H9 (cell line): Measurements from ENCODE around the gene DHRS7B. TPM values are rescaled to one million over a fixed set of nuclear protein-coding genes. Genes with fewer than 3 reads are reported as not detected.

Experiments
- DNase-seq: peaks from one replicate; pipeline ENCODE4 v3.0.0-alpha.2; 2017
- H2AFZ ChIP-seq: one replicate; pipeline ENCODE4 v1.6.1; 2013; ENCODE audit warnings: mild to moderate bottlenecking, low read length, control low read depth, moderate library complexity
- H2AK5ac ChIP-seq: 2 replicates; pipeline ENCODE4 v1.6.1; 2013; ENCODE audit warnings: low read length, control low read depth, mixed read lengths; ENCODE audit not compliant: insufficient read length
- H2BK120ac ChIP-seq: one replicate; pipeline ENCODE4 v1.6.1; 2013; ENCODE audit warnings: low read depth, mild to moderate bottlenecking, low read length, control low read depth, inconsistent platforms; ENCODE audit not compliant: poor library complexity, severe bottlenecking
- H2BK12ac ChIP-seq: 2 replicates; pipeline ENCODE4 v1.6.1; 2013; ENCODE audit warnings: low read length, control low read depth, mixed read lengths, low read depth; ENCODE audit not compliant: insufficient read length
- H2BK15ac ChIP-seq: 2 replicates; pipeline ENCODE4 v1.6.1; 2013; ENCODE audit warnings: low read depth, low read length, control low read depth
- H2BK20ac ChIP-seq: one replicate; pipeline ENCODE4 v1.6.1; 2013; ENCODE audit warnings: low read depth, mild to moderate bottlenecking, low read length, control low read depth, inconsistent platforms; ENCODE audit not compliant: poor library complexity, severe bottlenecking
- H2BK5ac ChIP-seq: 2 replicates; pipeline ENCODE4 v1.6.1; 2013; ENCODE audit warnings: low read length, control low read depth, mixed read lengths; ENCODE audit not compliant: insufficient read length
- H3K14ac ChIP-seq: 2 replicates; pipeline ENCODE4 v1.6.1; 2013; ENCODE audit warnings: low read length, control low read depth; ENCODE audit not compliant: insufficient read depth
- H3K18ac ChIP-seq: 2 replicates; pipeline ENCODE4 v1.6.1; 2013; ENCODE audit warnings: low read depth, mild to moderate bottlenecking, mixed read lengths, low read length, control low read depth; ENCODE audit not compliant: insufficient read length
- H3K23ac ChIP-seq: 2 replicates; pipeline ENCODE4 v1.6.1; 2013; ENCODE audit warnings: low read length, control low read depth, mixed read lengths, low read depth; ENCODE audit not compliant: insufficient read length
- H3K23me2 ChIP-seq: 2 replicates; pipeline ENCODE4 v1.6.1; 2013; ENCODE audit warnings: low read depth, mild to moderate bottlenecking, mixed read lengths, low read length, control low read depth; ENCODE audit not compliant: insufficient read length, poor library complexity, severe bottlenecking
- H3K27ac ChIP-seq: 2 replicates; pipeline ENCODE4 v1.5.1; 2013; ENCODE audit warnings: low read length, control low read depth, mixed read lengths, low read depth; ENCODE audit not compliant: insufficient read length
- H3K27me3 ChIP-seq: 2 replicates; pipeline ENCODE4 v1.6.1; 2013; ENCODE audit warnings: low read length, control low read depth, inconsistent platforms; ENCODE audit not compliant: insufficient read depth
- H3K4ac ChIP-seq: 2 replicates; pipeline ENCODE4 v1.6.1; 2013; ENCODE audit warnings: low read depth, mild to moderate bottlenecking, control low read depth, inconsistent platforms, low read length, moderate library complexity
- H3K4me1 ChIP-seq: 2 replicates; pipeline ENCODE4 v1.6.1; 2013; ENCODE audit warnings: low read length, control low read depth, inconsistent platforms; ENCODE audit not compliant: insufficient read depth
- H3K4me2 ChIP-seq: 2 replicates; pipeline ENCODE4 v1.6.1; 2013; ENCODE audit warnings: low read length, control low read depth, mixed read lengths; ENCODE audit not compliant: insufficient read length, insufficient read depth
- H3K56ac ChIP-seq: 2 replicates; pipeline ENCODE4 v1.6.1; 2013; ENCODE audit warnings: low read depth, mild to moderate bottlenecking, mixed read lengths, low read length, control low read depth; ENCODE audit not compliant: insufficient read length
- H3K79me1 ChIP-seq: 2 replicates; pipeline ENCODE4 v1.6.1; 2013; ENCODE audit warnings: low read depth, mild to moderate bottlenecking, moderate library complexity, low read length, control low read depth, inconsistent platforms; ENCODE audit not compliant: insufficient read depth, poor library complexity, severe bottlenecking
- H3K79me2 ChIP-seq: 2 replicates; pipeline ENCODE4 v1.6.1; 2013; ENCODE audit warnings: low read length, control low read depth, inconsistent platforms; ENCODE audit not compliant: insufficient read depth
- H3K9ac ChIP-seq: 2 replicates; pipeline ENCODE4 v1.6.1; 2013; ENCODE audit warnings: low read length, control low read depth, mixed read lengths; ENCODE audit not compliant: insufficient read length; ENCODE audit errors: extremely low read depth
- H3K9me3 ChIP-seq: one replicate; pipeline ENCODE4 v1.6.1; 2013; ENCODE audit warnings: low read depth, low read length, inconsistent platforms; ENCODE audit not compliant: control insufficient read depth
- H3T11ph ChIP-seq: one replicate; pipeline ENCODE4 v1.6.1; 2013; ENCODE audit warnings: mild to moderate bottlenecking, low read length, control low read depth, inconsistent platforms
- H4K20me1 ChIP-seq: one replicate; pipeline ENCODE4 v1.6.1; 2013; ENCODE audit not compliant: control insufficient read depth, insufficient read length, insufficient read depth
- H4K5ac ChIP-seq: 2 replicates; pipeline ENCODE4 v1.6.1; 2013; ENCODE audit warnings: low read depth, mild to moderate bottlenecking, mixed read lengths, low read length, control low read depth; ENCODE audit not compliant: insufficient read length
- H4K8ac ChIP-seq: replicated peaks from 2 replicates; pipeline ENCODE4 v1.6.1; 2013; ENCODE audit warnings: low read length, control low read depth, mixed read lengths, low read depth; ENCODE audit not compliant: insufficient read length
- H4K91ac ChIP-seq: 2 replicates; pipeline ENCODE4 v1.6.1; 2013; ENCODE audit warnings: low read depth, mild to moderate bottlenecking, moderate library complexity, mixed read lengths, low read length, control low read depth; ENCODE audit not compliant: insufficient read length
- H3K27ac Mint-ChIP-seq, 3 experiments: 2 replicates in 2 of 3; 3 replicates in 1 of 3; pipeline ENCODE4 v1.8.0; 2020 to 2021; ENCODE audit warnings: mixed read lengths in 3 of 3, mild to moderate bottlenecking in 1 of 3, moderate library complexity in 1 of 3
- H3K27me3 Mint-ChIP-seq: 2 replicates; pipeline ENCODE4 v1.8.0; 2021; ENCODE audit warnings: low read depth, mild to moderate bottlenecking, moderate library complexity, mixed read lengths
- H3K36me3 Mint-ChIP-seq, 3 experiments: 2 replicates in 2 of 3; 3 replicates in 1 of 3; pipeline ENCODE4 v1.8.0; 2020 to 2021; ENCODE audit warnings: low read depth in 3 of 3, mixed read lengths in 3 of 3; ENCODE audit not compliant: insufficient read depth in 1 of 3
- H3K4me1 Mint-ChIP-seq, 2 experiments: 2 replicates each; pipeline ENCODE4 v1.8.0; 2020; ENCODE audit warnings: mixed read lengths in 2 of 2
- H3K4me3 Mint-ChIP-seq, 2 experiments: 2 replicates in 1 of 2; 3 replicates in 1 of 2; pipeline ENCODE4 v1.8.0; 2020 to 2021; ENCODE audit warnings: mild to moderate bottlenecking in 2 of 2, mixed read lengths in 2 of 2, moderate library complexity in 1 of 2
- H3K9me3 Mint-ChIP-seq, 2 experiments: 2 replicates in 1 of 2; 3 replicates in 1 of 2; pipeline ENCODE4 v1.8.0; 2020; ENCODE audit warnings: mild to moderate bottlenecking in 2 of 2, mixed read lengths in 2 of 2, moderate library complexity in 1 of 2
- CTCF ChIP-seq: fragments of 200-600 bp; sonication (generic); conservative IDR thresholded peaks from 3 replicates; pipeline ENCODE4 v1.8.0; 2021; ENCODE audit warnings: antibody characterized with exemption, mild to moderate bottlenecking
- WGBS: extraction: QIAGEN DNeasy Blood & Tissue Kit; methylation state at CpG from one replicate; pipeline ENCODE4 v1.1.7; 2013; ENCODE audit warnings: missing lambda C conversion rate, low lambda C conversion rate, mixed read lengths; ENCODE audit not compliant: insufficient read length; ENCODE audit errors: extremely low coverage; 5-methylcytosine and 5-hydroxymethylcytosine counted together
- total RNA-seq: library from RNA; stranded (reverse); gene quantifications from 2 replicates; pipeline ENCODE4 v1.2.1, GENCODE V29; 2021

Gene DHRS7B
- total RNA-seq, 1 experiment from 2014 or later = 20.3 TPM

GRCh38 chr17:21162394-21162775, 35.6 kb downstream of the DHRS7B start:
- Mint-ChIP-seq H3K9me3 (no peaks in the 10 kb centered on the region), H3K36me3 (no peaks in the 10 kb centered on the region), H3K4me1 (no peaks in the 10 kb centered on the region), H3K27ac (peak overlapping the region in 1 of 3 experiments; percentile 50; a peak in 2 of 7 replicates), H3K4me3 (no peak overlapping the region), H3K27me3 (no peaks in the 10 kb centered on the region)
- H3K27ac ChIP-seq = no peak overlapping the region
- H4K91ac ChIP-seq = no peak overlapping the region
- H4K5ac ChIP-seq = no peak overlapping the region
- H3K23me2 ChIP-seq = no peaks in the 10 kb centered on the region
- no peak for TF ChIP-seq CTCF
- H2BK12ac ChIP-seq = no peak overlapping the region
- no CpG with 5 or more reads among the region's 2 CpGs for WGBS
- H2BK120ac ChIP-seq = no peak overlapping the region
- H3K23ac ChIP-seq = no peak overlapping the region
- H3K56ac ChIP-seq = no peak overlapping the region
- H3K4ac ChIP-seq = no peak overlapping the region
- H3K79me2 ChIP-seq = no peaks in the 10 kb centered on the region
- H3K79me1 ChIP-seq = no peaks in the 10 kb centered on the region
- H2AK5ac ChIP-seq = no peak overlapping the region
- no peak overlapping the region for H2BK20ac ChIP-seq
- no peaks in the 10 kb centered on the region for H3K4me1 ChIP-seq
- H2BK5ac ChIP-seq = no peak overlapping the region
- H3K27me3 ChIP-seq = no peaks in the 10 kb centered on the region
- no peak overlapping the region for H3K4me2 ChIP-seq
- no peaks in the 10 kb centered on the region for H3K9me3 ChIP-seq
- DNase-seq = no peak
- H3T11ph ChIP-seq = no peak overlapping the region
- H3K9ac ChIP-seq = no peak overlapping the region
- no peak overlapping the region for H2AFZ ChIP-seq
- no peak overlapping the region for H3K14ac ChIP-seq
- no peak overlapping the region for H3K18ac ChIP-seq
- no peaks in the 10 kb centered on the region for H4K20me1 ChIP-seq
- no peak overlapping the region for H2BK15ac ChIP-seq
- no peak overlapping the region for H4K8ac ChIP-seq
